HG02973 (cell line): ENCODE data around the gene GPR37L1.

Source experiments
- ATAC-seq: cut with Tn5 transposase; IDR thresholded peaks from one replicate; pipeline ENCODE4 v1.9.1; 2021; ENCODE audit warnings: moderate library complexity; ENCODE audit not compliant: unreplicated experiment

Gene GPR37L1

GRCh38 chr1:202154148-202154765 is 31.5 kb downstream of the GPR37L1 start:
- ATAC-seq, result no peak

- no peak for ATAC-seq
Observed at GRCh38 chr1:202154766-202155477, 32.2 kb downstream of the GPR37L1 start.

GRCh38 chr1:202155478-202156021 is 32.8 kb downstream of the GPR37L1 start:
- no peak for ATAC-seq

- ATAC-seq, result no peak
Observed at GRCh38 chr1:202156590-202156989, 33.9 kb downstream of the GPR37L1 start.

- ATAC-seq, result no peak
Observed at GRCh38 chr1:202157945-202158344, 35.2 kb downstream of the GPR37L1 start.

GRCh38 chr1:202158810-202159533 is 36.3 kb downstream of the GPR37L1 start:
- no peak for ATAC-seq

GRCh38 chr1:202159534-202160371 is 37.0 kb downstream of the GPR37L1 start:
- no peak for ATAC-seq

GRCh38 chr1:202160377-202160940 is 37.7 kb downstream of the GPR37L1 start, which contains the start of gene PTPN7:
Gene PTPN7 (minus strand): TSS chr1:202160602. CDS start chr1:202159402, 1,200 bp downstream.
- ATAC-seq, result no peak

- ATAC-seq, result no peak
Observed at GRCh38 chr1:202161151-202162046, 38.7 kb downstream of the GPR37L1 start.

GRCh38 chr1:202162047-202162417 is 39.3 kb downstream of the GPR37L1 start:
- no peak for ATAC-seq

GRCh38 chr1:202162418-202163280 is 39.9 kb downstream of the GPR37L1 start:
- no peak for ATAC-seq

- no peak for ATAC-seq
Observed at GRCh38 chr1:202163281-202164270, 40.9 kb downstream of the GPR37L1 start.

GRCh38 chr1:202164271-202165037 is 41.7 kb downstream of the GPR37L1 start:
- ATAC-seq, result peak; percentile 30

GRCh38 chr1:202165267-202165941 is 42.7 kb downstream of the GPR37L1 start:
- no peak for ATAC-seq

GRCh38 chr1:202165942-202166843 is 43.5 kb downstream of the GPR37L1 start:
- no peak for ATAC-seq
